Measurements from ENCODE around the gene AFM. TPM values are rescaled to one million over a fixed set of nuclear protein-coding genes. Genes with fewer than 3 reads are reported as not detected.

The AFM gene
- total and polyA plus RNA-seq, 2 of the 13 experiments (the other 11 are each of a cell fraction or from before 2014, with no cell fraction given) = 0.13 to 1.8 TPM

GRCh38 chr4:73432169-73433000 is 49.2 kb upstream of the AFM start (continued):
- TF ChIP-seq PAXIP1 (CRISPR knock-in tag; conservative IDR thresholded peaks at IDR 0.05) (peak; percentile 95), MAF1 (CRISPR knock-in tag; IDR thresholded peaks at IDR 0.05; ENCODE audit: borderline replicate concordance) (no peak), EEA1 (CRISPR knock-in tag; IDR thresholded peaks at IDR 0.05; ENCODE audit: borderline replicate concordance) (no peak), ZNF841 (CRISPR knock-in tag; IDR thresholded peaks at IDR 0.05; ENCODE audit: borderline replicate concordance) (no peak), NFE2 (CRISPR knock-in tag; IDR thresholded peaks at IDR 0.05) (no peak), HDAC1 (CRISPR knock-in tag; IDR thresholded peaks at IDR 0.05) (peak; percentile 47; the same call in 1 of the 2 replicates), HOXD1 (CRISPR knock-in tag; IDR thresholded peaks at IDR 0.05) (peak; percentile 62; the same call in 1 of the 2 replicates), THAP9 (CRISPR knock-in tag; IDR thresholded peaks at IDR 0.05; ENCODE audit: borderline replicate concordance) (no peak), KAT7 (CRISPR knock-in tag; IDR thresholded peaks at IDR 0.05; ENCODE audit: borderline replicate concordance) (peak; percentile 81; the same call in 1 of the 2 replicates), ZNF737 (CRISPR knock-in tag; IDR thresholded peaks at IDR 0.05; ENCODE audit: borderline replicate concordance) (no peak), HMG20A (CRISPR knock-in tag; IDR thresholded peaks at IDR 0.05; ENCODE audit: borderline replicate concordance) (peak; percentile 92), ZNF251 (CRISPR knock-in tag; IDR thresholded peaks at IDR 0.05) (no peak), ZNF761 (CRISPR knock-in tag; conservative IDR thresholded peaks at IDR 0.05) (no peak), SALL1 (CRISPR knock-in tag; IDR thresholded peaks at IDR 0.05) (peak; percentile 64; the same call in 1 of the 2 replicates), ZNF414 (CRISPR knock-in tag; IDR thresholded peaks at IDR 0.05) (no peak)
- TF ChIP-seq, protein P1, sequence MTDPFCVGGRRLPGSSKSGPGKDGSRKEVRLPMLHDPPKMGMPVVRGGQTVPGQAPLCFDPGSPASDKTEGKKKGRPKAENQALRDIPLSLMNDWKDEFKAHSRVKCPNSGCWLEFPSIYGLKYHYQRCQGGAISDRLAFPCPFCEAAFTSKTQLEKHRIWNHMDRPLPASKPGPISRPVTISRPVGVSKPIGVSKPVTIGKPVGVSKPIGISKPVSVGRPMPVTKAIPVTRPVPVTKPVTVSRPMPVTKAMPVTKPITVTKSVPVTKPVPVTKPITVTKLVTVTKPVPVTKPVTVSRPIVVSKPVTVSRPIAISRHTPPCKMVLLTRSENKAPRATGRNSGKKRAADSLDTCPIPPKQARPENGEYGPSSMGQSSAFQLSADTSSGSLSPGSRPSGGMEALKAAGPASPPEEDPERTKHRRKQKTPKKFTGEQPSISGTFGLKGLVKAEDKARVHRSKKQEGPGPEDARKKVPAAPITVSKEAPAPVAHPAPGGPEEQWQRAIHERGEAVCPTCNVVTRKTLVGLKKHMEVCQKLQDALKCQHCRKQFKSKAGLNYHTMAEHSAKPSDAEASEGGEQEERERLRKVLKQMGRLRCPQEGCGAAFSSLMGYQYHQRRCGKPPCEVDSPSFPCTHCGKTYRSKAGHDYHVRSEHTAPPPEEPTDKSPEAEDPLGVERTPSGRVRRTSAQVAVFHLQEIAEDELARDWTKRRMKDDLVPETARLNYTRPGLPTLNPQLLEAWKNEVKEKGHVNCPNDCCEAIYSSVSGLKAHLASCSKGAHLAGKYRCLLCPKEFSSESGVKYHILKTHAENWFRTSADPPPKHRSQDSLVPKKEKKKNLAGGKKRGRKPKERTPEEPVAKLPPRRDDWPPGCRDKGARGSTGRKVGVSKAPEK (CRISPR knock-in tag; IDR thresholded peaks at IDR 0.05; ENCODE audit: borderline replicate concordance) = no peak
